SIG-M5 treated with dmso at 0.1 percent for 504 hours (cell line): ENCODE data around the gene OR10G3.

Experiments
- DNase-seq: peaks from one replicate; lab custom pipeline; 2025; ENCODE audit not compliant: unreplicated experiment; lab: John Stamatoyannopoulos, UW

OR10G3 gene

DNA sequence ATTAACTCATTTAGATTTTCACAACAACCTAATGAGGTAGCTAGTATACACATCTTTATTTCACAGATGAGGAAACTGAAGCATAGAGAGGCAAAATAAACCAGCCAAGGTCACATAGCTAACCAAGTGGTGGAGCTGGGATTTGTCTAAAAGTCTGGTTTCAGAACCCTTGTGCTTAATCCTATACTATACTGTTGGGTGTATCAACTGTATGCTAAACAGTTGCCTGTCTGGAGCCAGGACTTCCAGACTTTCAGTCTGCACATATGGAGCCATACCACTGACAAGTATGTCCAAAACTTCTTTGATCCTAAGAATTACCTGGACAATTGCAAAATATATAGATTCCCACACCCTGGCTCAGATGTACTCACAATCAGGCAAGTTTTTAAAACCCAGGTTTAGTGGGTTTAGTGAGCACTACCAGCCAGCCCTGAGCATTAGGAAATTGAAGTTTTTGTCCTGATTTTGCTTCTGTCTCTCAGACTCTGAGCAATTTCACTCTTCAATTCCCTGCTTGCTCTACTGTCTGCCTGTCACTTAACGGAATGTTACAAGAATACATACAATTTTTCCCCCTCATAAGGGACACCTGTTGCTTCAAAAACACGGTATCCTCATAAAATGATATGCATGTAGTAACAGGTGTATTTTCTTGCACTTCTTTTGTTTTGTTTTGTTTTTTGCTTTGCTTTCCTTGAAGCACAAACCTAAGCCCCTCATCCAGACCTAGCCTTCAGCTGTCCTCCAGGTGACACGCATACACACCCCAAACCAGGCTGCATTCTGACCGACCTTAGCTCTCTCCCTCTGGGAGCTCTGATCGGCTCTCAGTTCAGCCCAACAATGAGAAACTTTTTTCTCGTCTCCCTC lies 44.1 kb downstream of the OR10G3 start:
- DNase-seq = no peak

DNA sequence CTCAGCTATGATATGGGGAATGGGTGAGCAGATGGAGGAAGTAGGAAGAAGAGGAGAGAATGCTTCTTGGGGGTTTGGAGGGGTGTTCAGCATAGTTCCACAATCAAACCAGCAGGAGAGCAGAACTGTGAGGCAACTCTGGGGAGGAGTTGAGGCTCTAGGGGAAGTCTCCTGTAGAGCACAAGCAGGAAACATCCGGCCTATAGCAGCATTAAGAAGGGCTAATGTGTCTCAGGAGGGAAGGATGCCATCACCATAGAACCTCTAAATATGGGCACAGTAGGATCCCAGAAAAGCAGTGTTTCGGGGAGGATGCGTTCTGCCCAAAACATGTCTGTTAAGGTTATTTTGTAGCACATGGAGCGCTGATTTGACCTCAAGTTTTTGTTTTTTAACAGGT lies 45.3 kb downstream of the OR10G3 start:
- DNase-seq = peak; percentile 91

DNA sequence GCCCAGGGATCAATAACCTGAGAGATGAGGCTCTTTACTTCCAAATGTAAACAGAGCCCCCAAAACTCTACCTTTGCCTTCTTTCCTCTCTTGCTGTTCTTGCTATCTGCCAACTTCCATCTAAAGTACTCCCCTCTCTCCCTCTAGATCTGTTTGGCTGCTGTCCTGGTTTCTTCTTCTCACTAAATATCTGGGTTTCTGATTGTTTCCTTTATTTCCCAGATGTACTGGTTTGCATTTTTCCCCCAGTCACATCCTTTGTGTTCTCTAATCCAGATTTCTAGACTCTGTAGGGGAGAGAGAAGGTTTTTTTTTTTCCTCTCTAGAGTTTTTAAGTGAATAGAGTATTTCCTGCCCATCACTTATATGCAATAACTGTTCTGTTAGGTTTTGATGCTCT lies 46.6 kb downstream of the OR10G3 start:
- no peak for DNase-seq

DNA sequence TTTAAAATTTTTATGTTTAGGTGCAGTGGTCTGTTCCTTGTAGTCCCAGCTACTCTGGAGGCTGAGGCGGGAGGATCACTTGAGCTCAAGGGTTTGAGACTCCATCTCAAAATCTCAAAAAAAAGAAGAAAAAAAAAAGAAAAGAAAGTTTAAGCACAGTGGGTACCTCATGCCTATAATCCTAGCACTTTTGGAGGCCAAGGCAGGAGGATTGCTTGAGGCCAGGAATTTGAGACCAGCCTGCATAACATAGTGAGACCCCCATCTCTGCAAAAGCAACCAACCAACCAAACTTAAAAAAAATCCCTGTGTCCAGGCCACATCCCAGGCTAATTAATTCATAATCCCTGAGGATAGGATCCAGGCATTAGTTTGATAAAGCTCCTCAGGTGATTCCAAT lies 50.4 kb downstream of the OR10G3 start:
- no peak for DNase-seq

DNA sequence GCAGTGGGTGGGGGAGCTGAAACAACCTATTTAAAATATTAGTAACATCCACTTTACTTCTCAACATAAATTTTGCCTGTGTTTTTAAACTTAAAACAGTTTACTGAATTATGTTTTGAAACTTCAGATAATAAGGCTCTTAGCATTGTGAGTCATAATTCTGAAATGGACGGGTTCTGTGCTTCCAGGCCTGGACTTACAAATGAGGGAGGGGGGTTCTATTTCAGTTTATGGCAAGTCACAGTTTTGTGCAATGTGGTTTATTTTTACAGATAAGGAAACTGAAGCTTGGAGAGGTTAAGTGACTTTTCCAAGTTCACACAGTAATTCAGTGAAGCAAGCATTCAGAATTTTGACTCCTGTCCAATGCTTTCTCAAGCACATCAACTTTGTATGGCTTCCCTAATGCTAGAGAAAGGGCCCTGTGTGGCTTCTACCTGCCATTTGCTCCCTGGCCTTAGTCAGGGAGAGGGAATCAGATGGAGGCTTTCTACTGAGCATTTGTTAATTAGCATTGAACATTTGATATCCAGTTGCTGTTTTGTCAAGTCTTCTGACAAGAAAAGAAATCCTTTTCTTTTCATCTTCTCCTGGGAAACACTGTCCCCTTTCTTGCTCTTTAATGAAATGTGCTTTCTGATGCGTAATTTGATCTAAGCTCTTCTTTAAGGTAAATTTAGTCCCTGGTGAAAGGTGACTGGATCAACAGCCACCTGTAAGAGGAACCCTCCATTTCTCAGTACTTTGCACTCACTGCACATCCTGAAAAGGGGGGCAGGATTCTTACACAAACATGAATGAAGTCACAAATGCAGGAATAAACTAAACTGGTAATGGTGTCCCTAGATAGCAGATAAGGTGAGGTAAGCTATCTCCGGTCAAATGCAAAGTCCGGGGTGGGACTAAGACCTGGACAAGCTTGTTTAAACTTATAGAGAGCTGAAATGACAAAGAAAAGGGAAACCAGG lies 51.2 kb downstream of the OR10G3 start:
- DNase-seq = peak; percentile 88

DNA sequence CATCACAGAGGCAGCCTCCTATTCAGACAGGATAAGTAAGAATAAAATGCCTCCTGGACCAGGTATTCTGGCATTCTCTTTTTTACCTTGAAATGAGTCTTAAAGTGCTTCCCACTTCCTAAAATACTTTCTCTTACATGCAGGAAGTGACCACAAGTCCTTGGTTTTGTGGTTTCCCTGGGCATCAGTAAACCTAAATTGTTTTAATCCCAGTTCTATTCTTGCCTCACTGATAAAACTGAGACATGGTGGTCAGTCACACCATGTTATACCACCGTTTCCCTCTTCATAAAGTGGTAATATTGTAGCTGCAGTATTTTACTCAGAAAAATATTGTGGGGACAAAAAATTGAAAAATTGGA lies 52.6 kb downstream of the OR10G3 start:
- peak; percentile 32 for DNase-seq

DNA sequence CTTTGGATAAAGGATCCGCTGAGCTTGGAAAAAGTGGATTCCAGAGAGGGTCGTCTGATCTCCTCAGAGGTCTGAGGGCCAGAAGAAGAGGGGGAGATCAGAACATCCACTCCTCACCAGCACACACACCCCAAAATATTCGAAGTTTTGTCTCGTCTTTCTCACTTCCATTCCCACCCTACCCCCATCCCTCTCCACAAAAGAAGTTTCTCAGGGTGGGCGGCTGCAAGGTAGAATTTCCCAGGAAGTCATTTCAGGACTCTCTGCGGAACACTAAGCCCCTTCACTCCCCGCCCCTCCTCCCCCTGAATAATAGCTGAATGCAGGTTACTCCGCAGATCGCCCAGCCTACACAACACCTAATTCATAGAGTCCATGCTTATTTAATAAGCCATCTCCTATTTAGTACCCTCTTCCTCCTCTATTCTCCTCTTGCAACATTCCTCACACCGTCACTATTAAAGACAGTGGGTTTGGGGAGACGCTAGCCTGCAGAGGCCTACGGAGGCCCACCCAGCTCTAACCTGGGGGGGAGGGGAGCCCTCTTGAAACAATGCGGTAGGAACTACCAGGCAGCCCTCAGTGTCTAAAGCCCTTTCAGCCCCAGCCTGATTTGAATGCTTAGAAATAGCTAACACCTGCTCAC lies 53.1 kb downstream of the OR10G3 start:
- peak; percentile 48 for DNase-seq

DNA sequence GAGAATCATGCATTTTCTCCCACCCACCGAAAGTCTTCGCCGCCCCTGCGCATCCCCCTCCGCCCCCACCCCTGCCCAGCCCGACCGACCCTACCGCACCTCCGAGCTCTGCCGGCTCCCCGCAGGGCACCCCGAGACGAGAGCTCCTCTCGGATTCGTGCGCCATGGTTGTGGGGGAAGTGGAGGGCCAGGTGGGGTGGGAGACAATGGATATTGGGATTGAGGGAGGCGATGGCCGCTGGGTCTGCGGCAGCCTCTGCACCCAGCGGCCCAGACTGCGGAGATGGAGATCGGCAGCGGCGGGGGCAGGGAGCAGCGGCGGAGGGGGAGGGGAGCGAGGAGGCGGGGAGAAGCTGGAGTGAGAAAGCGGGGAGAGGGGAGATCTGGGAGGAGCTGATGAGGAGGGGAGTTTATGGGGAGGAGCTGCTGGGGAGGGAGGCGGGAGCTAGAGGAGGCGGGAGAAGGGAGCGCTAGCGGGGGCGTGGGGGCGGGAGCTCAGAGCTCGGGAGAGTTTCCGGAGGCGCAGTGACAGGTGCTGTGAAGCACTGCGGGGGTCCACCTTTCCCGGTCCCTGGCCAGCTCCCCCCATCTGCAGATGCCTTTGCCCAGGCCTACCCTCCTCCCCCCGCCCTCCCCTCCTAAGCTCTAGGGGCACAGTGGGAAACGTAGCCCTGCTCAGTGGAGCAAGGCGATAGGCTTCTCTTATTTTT lies 53.8 kb downstream of the OR10G3 start, which contains the start of gene SALL2:
Gene SALL2 (minus strand): TSS at position 385 of the 710 bp plus-strand sequence. CDS start 219 bp downstream, at position 166.
- no peak for DNase-seq

DNA sequence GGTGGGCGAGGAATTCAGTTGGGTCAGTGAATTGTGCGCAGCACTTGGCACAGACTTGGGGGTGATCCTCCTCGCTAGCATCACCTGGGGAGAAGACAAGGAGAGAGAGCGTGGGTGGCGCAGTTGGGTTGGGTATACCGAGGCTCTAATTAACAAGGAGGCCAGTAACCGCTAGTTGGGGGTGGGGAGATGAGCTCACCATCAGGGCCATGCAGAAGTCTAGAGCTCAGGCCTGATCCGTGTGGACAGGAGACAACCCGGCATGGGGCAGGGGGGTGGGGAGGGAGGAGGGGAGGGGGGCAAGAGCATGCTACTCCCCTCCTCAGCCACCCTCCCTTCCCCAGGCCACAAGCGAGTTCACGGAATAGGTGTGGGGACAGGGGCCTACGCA lies 54.3 kb downstream of the OR10G3 start:
- no peak for DNase-seq

DNA sequence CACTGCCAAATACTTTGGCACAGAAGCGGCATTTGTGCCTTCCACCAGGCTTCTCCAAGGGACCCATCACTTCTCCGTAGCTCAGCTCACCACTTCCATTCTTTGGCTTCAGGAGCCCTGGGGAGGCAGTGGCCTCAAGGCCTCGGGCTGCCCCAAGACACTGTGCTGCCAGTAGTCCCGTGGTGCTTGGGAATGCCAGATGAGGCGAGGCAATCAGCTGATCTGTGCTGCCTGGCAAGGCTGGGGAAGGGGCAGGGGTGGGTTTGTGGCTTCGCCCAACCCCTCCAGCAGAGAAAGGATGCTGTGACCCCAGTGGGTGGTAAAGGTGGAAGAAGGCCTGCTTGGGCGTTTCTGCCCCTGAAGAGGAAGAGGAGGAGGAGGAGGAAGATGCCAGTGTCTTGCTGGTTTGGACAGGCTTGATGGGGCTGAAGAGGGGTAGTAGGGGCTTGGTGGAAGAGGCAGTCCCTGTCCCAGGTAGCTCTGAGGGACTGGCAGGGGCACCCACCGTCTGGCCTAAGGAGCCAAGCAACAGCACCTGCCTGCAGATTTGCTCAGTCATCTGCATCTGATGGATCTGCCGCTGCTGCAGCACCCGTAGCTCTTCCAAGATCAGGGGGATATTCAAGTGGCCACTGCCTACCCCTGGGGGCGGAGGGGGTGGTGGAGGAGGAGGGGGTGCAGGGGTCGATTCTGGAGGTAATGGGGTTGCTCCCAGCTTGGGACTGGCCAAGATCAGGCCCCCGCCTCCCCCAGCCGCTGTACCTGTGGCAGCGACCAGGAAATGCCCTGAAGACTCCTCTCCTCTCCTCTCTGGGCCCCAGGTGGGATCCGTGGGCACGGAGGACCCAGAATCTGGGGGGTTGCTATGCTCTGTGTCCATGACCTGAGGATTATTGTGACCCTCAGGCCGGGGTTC lies 55.0 kb downstream of the OR10G3 start:
- no peak for DNase-seq

DNA sequence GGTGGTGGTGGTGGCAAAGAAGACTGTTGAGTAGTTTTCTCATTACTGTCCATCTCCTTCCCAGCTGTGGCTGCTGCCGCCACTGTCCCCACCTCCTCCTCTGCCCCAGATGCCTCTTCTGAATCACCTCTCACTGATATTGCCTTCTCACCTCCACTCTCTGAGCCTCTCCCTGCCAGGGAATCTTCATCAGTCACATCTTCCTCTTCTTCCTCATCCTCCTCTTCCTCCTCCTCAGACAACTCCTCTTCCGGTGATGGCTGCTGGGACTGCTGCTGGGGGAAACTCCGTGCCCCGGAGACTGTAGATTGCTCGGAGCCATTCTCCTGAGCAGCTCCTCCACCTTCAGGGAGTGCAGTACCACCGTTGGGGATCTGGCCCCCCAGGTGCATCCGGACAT lies 56.7 kb downstream of the OR10G3 start:
- no peak for DNase-seq

DNA sequence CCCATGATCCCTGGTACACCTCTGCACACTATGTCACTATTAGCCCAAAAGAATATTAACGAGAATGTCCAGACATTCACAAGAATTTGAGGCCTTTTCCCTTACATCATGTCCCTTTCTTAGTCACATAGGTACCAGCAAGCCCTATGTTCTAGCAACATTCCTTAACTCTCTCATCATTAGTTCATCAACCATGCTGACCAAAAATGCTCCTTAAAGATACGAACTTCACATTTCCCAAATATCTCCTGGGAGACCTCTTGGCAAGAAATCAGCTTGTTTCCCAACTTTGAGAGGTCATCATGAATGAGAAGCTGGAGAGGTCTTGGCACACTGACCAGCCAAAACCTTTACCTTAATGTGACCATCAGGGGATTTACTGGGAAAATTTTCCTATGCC lies 58.4 kb downstream of the OR10G3 start:
- no peak for DNase-seq

DNA sequence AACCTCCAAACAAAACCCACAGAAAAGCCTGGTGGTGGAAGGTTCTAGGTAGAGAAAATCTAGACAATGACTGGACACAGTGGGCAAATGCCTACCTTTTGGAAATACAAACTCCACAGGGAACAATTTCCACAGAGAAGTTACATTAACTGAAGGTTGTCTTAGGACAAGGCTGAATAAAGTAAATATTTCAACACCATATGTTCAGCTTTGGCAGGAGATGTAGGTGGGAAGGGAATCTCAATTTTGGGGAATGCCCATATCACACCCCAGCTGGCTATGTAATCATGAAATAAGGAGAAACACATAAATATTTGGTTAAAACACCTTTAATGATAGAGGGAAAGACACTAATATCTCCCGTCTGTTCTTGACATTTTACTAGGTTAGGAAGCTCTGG lies 59.1 kb downstream of the OR10G3 start:
- no peak for DNase-seq

DNA sequence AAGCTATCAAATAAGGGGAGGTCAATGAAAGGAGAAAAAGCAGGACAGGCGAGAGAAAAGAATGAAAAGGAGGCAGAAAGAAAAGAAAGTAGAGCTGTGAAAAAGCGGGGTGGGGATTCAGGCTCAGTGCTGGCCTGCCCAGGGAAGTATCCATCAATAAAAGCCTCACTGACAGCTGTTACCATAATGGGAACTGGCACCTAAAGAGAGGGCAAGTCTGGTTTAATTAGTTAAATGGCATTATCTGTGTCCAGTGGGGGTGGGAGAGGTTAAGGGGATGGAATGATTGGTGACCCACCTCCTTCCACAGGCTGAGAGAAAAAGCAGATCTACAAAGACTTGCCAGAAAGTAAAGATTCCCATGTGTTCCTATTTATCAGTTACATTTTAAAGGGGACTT lies 61.2 kb downstream of the OR10G3 start:
- DNase-seq = no peak
